Lower leg skin (tissue), 3 donors: ENCODE measurements around the gene SAMD3.

Source experiments
- POLR2A ChIP-seq, 2 donors: fragments of 450-650 bp; IDR thresholded peaks; one replicate each; pipeline ENCODE4 v1.6.1; 2016 to 2017; ENCODE audit warnings: antibody characterized with exemption in 2 of 2, mild to moderate bottlenecking in 1 of 2, moderate library complexity in 1 of 2
- TF ChIP-seq, protein P1 (sequence below), 3 donors: fragments of 450-650 bp; IDR thresholded peaks; one replicate each; pipeline ENCODE4 v1.5.1; 2016; ENCODE audit warnings: antibody characterized with exemption in 3 of 3, mild to moderate bottlenecking in 3 of 3, moderate library complexity in 2 of 3

DNA sequence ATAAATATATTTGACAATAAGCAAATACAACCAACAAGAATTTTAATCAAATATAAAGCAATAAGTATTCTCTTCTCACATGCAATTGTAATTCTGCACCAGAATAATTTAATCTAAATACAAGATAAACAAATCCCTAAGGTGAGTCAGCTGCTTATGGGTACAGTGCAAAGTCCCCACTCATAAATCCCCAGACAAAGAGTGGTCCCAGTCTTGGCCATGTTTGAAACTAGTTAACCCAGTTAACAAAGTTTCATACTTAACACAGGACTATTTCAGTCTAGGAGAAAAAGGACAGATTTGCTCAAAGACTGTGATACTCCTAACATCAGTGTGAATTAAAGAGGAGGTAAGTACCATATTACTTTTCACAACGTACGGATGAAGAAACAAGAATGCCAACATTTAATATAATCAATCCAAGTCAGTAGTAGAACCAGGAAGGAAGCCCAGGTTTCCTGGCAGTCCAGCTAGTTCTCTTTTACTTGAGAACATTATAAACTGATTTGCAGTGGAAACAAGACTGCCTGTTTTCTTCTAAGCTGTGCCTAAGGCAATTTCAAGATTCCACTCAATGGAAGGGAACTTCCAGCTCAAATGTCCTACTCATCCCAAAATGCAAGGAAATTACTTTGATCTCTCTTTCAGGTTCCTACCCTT is 10.4 kb downstream of the SAMD3 start:
- TF ChIP-seq POLR2A (IDR thresholded peaks at IDR 0.05): no peak
- TF ChIP-seq, protein P1, sequence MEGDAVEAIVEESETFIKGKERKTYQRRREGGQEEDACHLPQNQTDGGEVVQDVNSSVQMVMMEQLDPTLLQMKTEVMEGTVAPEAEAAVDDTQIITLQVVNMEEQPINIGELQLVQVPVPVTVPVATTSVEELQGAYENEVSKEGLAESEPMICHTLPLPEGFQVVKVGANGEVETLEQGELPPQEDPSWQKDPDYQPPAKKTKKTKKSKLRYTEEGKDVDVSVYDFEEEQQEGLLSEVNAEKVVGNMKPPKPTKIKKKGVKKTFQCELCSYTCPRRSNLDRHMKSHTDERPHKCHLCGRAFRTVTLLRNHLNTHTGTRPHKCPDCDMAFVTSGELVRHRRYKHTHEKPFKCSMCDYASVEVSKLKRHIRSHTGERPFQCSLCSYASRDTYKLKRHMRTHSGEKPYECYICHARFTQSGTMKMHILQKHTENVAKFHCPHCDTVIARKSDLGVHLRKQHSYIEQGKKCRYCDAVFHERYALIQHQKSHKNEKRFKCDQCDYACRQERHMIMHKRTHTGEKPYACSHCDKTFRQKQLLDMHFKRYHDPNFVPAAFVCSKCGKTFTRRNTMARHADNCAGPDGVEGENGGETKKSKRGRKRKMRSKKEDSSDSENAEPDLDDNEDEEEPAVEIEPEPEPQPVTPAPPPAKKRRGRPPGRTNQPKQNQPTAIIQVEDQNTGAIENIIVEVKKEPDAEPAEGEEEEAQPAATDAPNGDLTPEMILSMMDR (IDR thresholded peaks at IDR 0.05): no peak
